Spleen (tissue), 11 donors: ENCODE data around the gene UGT3A1. TPM values are rescaled to one million over a fixed set of nuclear protein-coding genes. Genes with fewer than 3 reads are reported as not detected.

Experiments used
- DNase-seq: peaks from one replicate; pipeline ENCODE4 v3.0.0-alpha.2; 2020
- H3K27ac ChIP-seq, 8 donors: fragments of 200-600 bp; sonication (generic) in 7 of 8; 1 replicate in 4 of 8; 2 replicates in 4 of 8; pipeline versions ENCODE4 v1.5.0 to v1.8.0; 2016 to 2021; ENCODE audit warnings: inconsistent platforms in 4 of 8, mild to moderate bottlenecking in 4 of 8, moderate library complexity in 1 of 8
- H3K27me3 ChIP-seq, 7 donors: fragments of 200-600 bp; sonication (generic) in 6 of 7; replicated peaks in 1 of 7; 1 replicate in 4 of 7; 2 replicates in 3 of 7; pipeline versions ENCODE4 v1.5.0 to v1.8.0; 2016 to 2021; ENCODE audit warnings: inconsistent platforms in 3 of 7, mild to moderate bottlenecking in 1 of 7
- H3K36me3 ChIP-seq, 6 donors: fragments of 200-600 bp; sonication (generic) in 5 of 6; 1 replicate in 4 of 6; 2 replicates in 2 of 6; pipeline versions ENCODE4 v1.5.0 to v1.8.0; 2016 to 2021; ENCODE audit warnings: inconsistent platforms in 2 of 6
- H3K4me1 ChIP-seq, 6 donors: fragments of 200-600 bp; sonication (generic) in 5 of 6; 1 replicate in 3 of 6; 2 replicates in 3 of 6; pipeline versions ENCODE4 v1.5.0 to v1.8.0; 2016 to 2021; ENCODE audit warnings: inconsistent platforms in 3 of 6
- H3K4me3 ChIP-seq, 8 donors: fragments of 200-600 bp; sonication (generic) in 7 of 8; 1 replicate in 4 of 8; 2 replicates in 4 of 8; pipeline versions ENCODE4 v1.5.0 to v1.8.0; 2016 to 2021; ENCODE audit warnings: inconsistent platforms in 4 of 8, mild to moderate bottlenecking in 4 of 8, moderate library complexity in 2 of 8
- H3K9me3 ChIP-seq, 8 donors: fragments of 200-600 bp; sonication (generic) in 7 of 8; 1 replicate in 4 of 8; 2 replicates in 4 of 8; pipeline versions ENCODE4 v1.5.0 to v1.8.0; 2016 to 2021; ENCODE audit warnings: inconsistent platforms in 4 of 8
- CTCF ChIP-seq, 11 experiments: fragments of 200-600 bp in 7 of 11; fragments of 450-650 bp in 4 of 11; sonication (generic) in 4 of 11; IDR thresholded peaks in 8 of 11; conservative IDR thresholded peaks in 3 of 11; 1 replicate in 7 of 11; 2 replicates in 4 of 11; pipeline versions ENCODE4 v1.4.0 to v1.8.0; 2016 to 2021; ENCODE audit warnings: antibody characterized with exemption in 11 of 11, inconsistent platforms in 4 of 11, mild to moderate bottlenecking in 1 of 11
- POLR2A ChIP-seq, 3 donors: fragments of 450-650 bp; IDR thresholded peaks; one replicate each; pipeline ENCODE4 v1.5.1; 2017; ENCODE audit warnings: antibody characterized with exemption in 3 of 3, mild to moderate bottlenecking in 1 of 3
- POLR2AphosphoS5 ChIP-seq, 3 donors: sonication (generic); formaldehyde crosslinking; IDR thresholded peaks; one replicate each; pipeline ENCODE4 v1.5.1; 2017; ENCODE audit warnings: antibody characterized with exemption in 3 of 3
- WGBS, 5 donors: extraction: QIAGEN DNeasy Blood & Tissue Kit in 3 of 5; methylation state at CpG; one replicate each; pipeline versions ENCODE4 v1.1.5 to v1.1.7; 2013 to 2018; 5-methylcytosine and 5-hydroxymethylcytosine counted together
- intact Hi-C: fragments of 100-400 bp; cut with DNase I; formaldehyde crosslinking; loops from one replicate; pipeline ENCODE4 v1.15.0; 2023; ENCODE audit warnings: low total_unique reads
- polyA plus RNA-seq, 3 donors: library from polyadenylated mRNA; stranded (reverse); fragments of 200-250 nt; gene quantifications; one replicate each; pipeline ENCODE4 v1.2.1, GENCODE V29; 2013
- total RNA-seq, 7 donors: library from RNA; depleted of rRNA in 3 of 7; stranded (reverse); fragments of >200 nt in 3 of 7; fragmentation: NEBNext Ultra II Directional in 4 of 7; extraction: Animal tissue kit (Norgen Biotek cat#: 25700) in 4 of 7; gene quantifications; one replicate each; pipeline versions ENCODE4 v1.1.0 to v1.2.1, GENCODE V29; 2016 to 2021
- donor health status: healthy with polysubstance abuse.
- donor health status: DM: no; HTN: no; CAD: no; lungs with moderate emphysema.
- donor health status: DM: no; HTN: no; CAD: no.
- donor health status: Bipolar disorder and iron deficiency.
- donor health status: healthy.
- donor health status: DM: no; HTN: no; CAD: no.
- donor health status: DM: yes; HTN: yes; CAD: no.

The UGT3A1 gene
- total and polyA plus RNA-seq, 10 donors = not detected

- no peaks in the 10 kb centered on the region for H3K36me3 ChIP-seq
- DNase-seq = no peak
- 44 to 60% (median 55%) methylated on average over 10 of the region's 10 CpGs for WGBS, 5 donors
- H3K9me3 ChIP-seq = peaks cover 0 to 9% (median 2%) of the 10 kb centered on the region in 8 donors
- peak overlapping the region in 1 of 8 donors; percentile 45 for H3K4me3 ChIP-seq
- peak overlapping the region in 1 of 8 donors; percentile 8 for H3K27ac ChIP-seq
- H3K4me1 ChIP-seq = peaks cover 5 to 22% (median 14%) of the 10 kb centered on the region in 6 donors
- TF ChIP-seq CTCF (IDR thresholded peaks at IDR 0.05 in 8 of 11, conservative IDR thresholded peaks at IDR 0.05 in 3 of 11) = no peak
- no peak for TF ChIP-seq POLR2AphosphoS5 (IDR thresholded peaks at IDR 0.05)
- TF ChIP-seq POLR2A (IDR thresholded peaks at IDR 0.05) = no peak
- H3K27me3 ChIP-seq = peaks cover 0 to 45% (median 0%) of the 10 kb centered on the region in 7 donors
- intact Hi-C loops = no loop called here
These were observed 66.9 kb downstream of the UGT3A1 start for GRCh38 chr5:35924122-35924949.

GRCh38 chr5:35922468-35922867 is 68.7 kb downstream of the UGT3A1 start:
- peaks cover 0 to 44% (median 0%) of the 10 kb centered on the region in 7 donors for H3K27me3 ChIP-seq
- intact Hi-C loops = no loop called here

GRCh38 chr5:35921930-35922329 is 69.3 kb downstream of the UGT3A1 start:
- TF ChIP-seq POLR2A (IDR thresholded peaks at IDR 0.05) (no peak), POLR2AphosphoS5 (IDR thresholded peaks at IDR 0.05) (no peak), CTCF (IDR thresholded peaks at IDR 0.05 in 8 of 11, conservative IDR thresholded peaks at IDR 0.05 in 3 of 11) (no peak)
- no peak overlapping the region for H3K27ac ChIP-seq
- intact Hi-C loops = no loop called here
- peaks cover 5 to 22% (median 14%) of the 10 kb centered on the region in 6 donors for H3K4me1 ChIP-seq
- H3K36me3 ChIP-seq = no peaks in the 10 kb centered on the region
- H3K4me3 ChIP-seq = no peak overlapping the region
- peaks cover 0 to 39% (median 0%) of the 10 kb centered on the region in 7 donors for H3K27me3 ChIP-seq
- 44 to 57% (median 52%) methylated on average over 5 of the region's 5 CpGs for WGBS, 5 donors
- DNase-seq = no peak
- H3K9me3 ChIP-seq = peaks cover 0 to 9% (median 2%) of the 10 kb centered on the region in 8 donors

More at GRCh38 chr5:35922468-35922867, 68.7 kb downstream of the UGT3A1 start:
- no peak for DNase-seq
- Histone ChIP-seq H3K4me1 (peaks cover 5 to 22% (median 14%) of the 10 kb centered on the region in 6 donors), H3K27ac (no peak overlapping the region), H3K4me3 (no peak overlapping the region), H3K9me3 (peaks cover 0 to 9% (median 2%) of the 10 kb centered on the region in 8 donors), H3K36me3 (no peaks in the 10 kb centered on the region)
- WGBS, 5 donors = 76 to 90% (median 79%) methylated on average over 7 of the region's 7 CpGs
- TF ChIP-seq POLR2AphosphoS5 (IDR thresholded peaks at IDR 0.05) (no peak), POLR2A (IDR thresholded peaks at IDR 0.05) (no peak), CTCF (IDR thresholded peaks at IDR 0.05 in 8 of 11, conservative IDR thresholded peaks at IDR 0.05 in 3 of 11) (no peak)

GRCh38 chr5:35920890-35921289 is 70.3 kb downstream of the UGT3A1 start:
- Histone ChIP-seq H3K4me3 (no peak overlapping the region), H3K4me1 (peaks cover 5 to 16% (median 9%) of the 10 kb centered on the region in 6 donors), H3K27me3 (peaks cover 0 to 30% (median 0%) of the 10 kb centered on the region in 7 donors), H3K9me3 (peaks cover 0 to 9% (median 2%) of the 10 kb centered on the region in 8 donors), H3K36me3 (no peaks in the 10 kb centered on the region), H3K27ac (no peak overlapping the region)
- DNase-seq = peak; percentile 72
- TF ChIP-seq CTCF (IDR thresholded peaks at IDR 0.05 in 8 of 11, conservative IDR thresholded peaks at IDR 0.05 in 3 of 11) (peak in 2 of 11 experiments; percentile 10 to 16), POLR2AphosphoS5 (IDR thresholded peaks at IDR 0.05) (no peak)
- WGBS, 5 donors = 73 to 84% (median 78%) methylated on average over 11 of the region's 11 CpGs
- intact Hi-C loops = no loop called here
